ENCODE results near the gene ZBTB20.

ZBTB20 gene

GRCh38 chr3:114528517-114528916 lies 618.6 kb downstream of the ZBTB20 start:
- H3K79me2 ChIP-seq (ENCODE audit: control insufficient read depth, low read length): no peaks in the 10 kb centered on the region
- H3F3A ChIP-seq (ENCODE audit: control insufficient read depth, insufficient read depth): no peaks in the 10 kb centered on the region
- H3K27me3 ChIP-seq (ENCODE audit: control insufficient read depth, low read length): no peaks in the 10 kb centered on the region
- peaks cover 4% of the 10 kb centered on the region for H3K4me1 ChIP-seq (ENCODE audit: control insufficient read depth, low read length)
- no peaks in the 10 kb centered on the region for H3K9me2 ChIP-seq (replicated peaks; ENCODE audit: control insufficient read depth, low read length)
- H4K20me1 ChIP-seq (ENCODE audit: control insufficient read depth, insufficient read depth, low read depth, low read length): no peaks in the 10 kb centered on the region
- no peaks in the 10 kb centered on the region for H3K9me3 ChIP-seq (ENCODE audit: control insufficient read depth, insufficient read depth, low read length)
- no peak overlapping the region for H3K27ac ChIP-seq (ENCODE audit: low read depth, low read length)
- H3K36me3 ChIP-seq (ENCODE audit: control insufficient read depth, low read length): no peaks in the 10 kb centered on the region
- TF ChIP-seq EZH2phosphoT487 (IDR thresholded peaks at IDR 0.05; ENCODE audit: borderline replicate concordance, low read length) (no peak), CTCF (IDR thresholded peaks at IDR 0.05; ENCODE audit: low read depth, low read length, poor library complexity, severe bottlenecking) (no peak)
- H3K4me2 ChIP-seq (ENCODE audit: low read length): no peak overlapping the region
- no peak overlapping the region for H3K4me3 ChIP-seq (ENCODE audit: low read length)

- no peaks in the 10 kb centered on the region for H3K36me3 ChIP-seq (ENCODE audit: control insufficient read depth, low read length)
Measured at GRCh38 chr3:114527036-114527644, 619.9 kb downstream of the ZBTB20 start.

GRCh38 chr3:114525278-114525677 lies 621.8 kb downstream of the ZBTB20 start:
- Histone ChIP-seq H3K9me3 (ENCODE audit: control insufficient read depth, insufficient read depth, low read length) (no peaks in the 10 kb centered on the region), H4K20me1 (ENCODE audit: control insufficient read depth, insufficient read depth, low read depth, low read length) (no peaks in the 10 kb centered on the region), H3K79me2 (ENCODE audit: control insufficient read depth, low read length) (no peaks in the 10 kb centered on the region), H3K4me1 (ENCODE audit: control insufficient read depth, low read length) (peaks cover 4% of the 10 kb centered on the region), H3K4me3 (ENCODE audit: low read length) (no peak overlapping the region), H3K27me3 (ENCODE audit: control insufficient read depth, low read length) (no peaks in the 10 kb centered on the region), H3K9me2 (replicated peaks; ENCODE audit: control insufficient read depth, low read length) (no peaks in the 10 kb centered on the region), H3K36me3 (ENCODE audit: control insufficient read depth, low read length) (no peaks in the 10 kb centered on the region), H3K4me2 (ENCODE audit: low read length) (no peak overlapping the region), H3K27ac (ENCODE audit: low read depth, low read length) (no peak overlapping the region), H3F3A (ENCODE audit: control insufficient read depth, insufficient read depth) (no peaks in the 10 kb centered on the region)
- no peak for TF ChIP-seq EZH2phosphoT487 (IDR thresholded peaks at IDR 0.05; ENCODE audit: borderline replicate concordance, low read length)
- no peak for TF ChIP-seq CTCF (IDR thresholded peaks at IDR 0.05; ENCODE audit: low read depth, low read length, poor library complexity, severe bottlenecking)

More at GRCh38 chr3:114527036-114527644, 619.9 kb downstream of the ZBTB20 start:
- H3K4me2 ChIP-seq (ENCODE audit: low read length): no peak overlapping the region
- TF ChIP-seq EZH2phosphoT487 (IDR thresholded peaks at IDR 0.05; ENCODE audit: borderline replicate concordance, low read length) (no peak), CTCF (IDR thresholded peaks at IDR 0.05; ENCODE audit: low read depth, low read length, poor library complexity, severe bottlenecking) (peak; percentile 55)
- H3K79me2 ChIP-seq (ENCODE audit: control insufficient read depth, low read length): no peaks in the 10 kb centered on the region
- peaks cover 4% of the 10 kb centered on the region for H3K4me1 ChIP-seq (ENCODE audit: control insufficient read depth, low read length)
- H3K27me3 ChIP-seq (ENCODE audit: control insufficient read depth, low read length): no peaks in the 10 kb centered on the region
- H3K4me3 ChIP-seq (ENCODE audit: low read length): no peak overlapping the region
- H4K20me1 ChIP-seq (ENCODE audit: control insufficient read depth, insufficient read depth, low read depth, low read length): no peaks in the 10 kb centered on the region
- no peaks in the 10 kb centered on the region for H3K9me2 ChIP-seq (replicated peaks; ENCODE audit: control insufficient read depth, low read length)
- no peaks in the 10 kb centered on the region for H3F3A ChIP-seq (ENCODE audit: control insufficient read depth, insufficient read depth)
- no peak overlapping the region for H3K27ac ChIP-seq (ENCODE audit: low read depth, low read length)
- no peaks in the 10 kb centered on the region for H3K9me3 ChIP-seq (ENCODE audit: control insufficient read depth, insufficient read depth, low read length)
